ENCODE data around the gene FITM1. TPM values are rescaled to one million over a fixed set of nuclear protein-coding genes. Genes with fewer than 3 reads are reported as not detected.
A peak's percentile ranks its signal among the peaks of the same experiment; 100 is the strongest.

FITM1 gene, protein sequence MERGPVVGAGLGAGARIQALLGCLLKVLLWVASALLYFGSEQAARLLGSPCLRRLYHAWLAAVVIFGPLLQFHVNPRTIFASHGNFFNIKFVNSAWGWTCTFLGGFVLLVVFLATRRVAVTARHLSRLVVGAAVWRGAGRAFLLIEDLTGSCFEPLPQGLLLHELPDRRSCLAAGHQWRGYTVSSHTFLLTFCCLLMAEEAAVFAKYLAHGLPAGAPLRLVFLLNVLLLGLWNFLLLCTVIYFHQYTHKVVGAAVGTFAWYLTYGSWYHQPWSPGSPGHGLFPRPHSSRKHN
- total RNA-seq (2014; rRNA removed): 8.0 and 12.9 TPM in 2 replicates
- polyA plus RNA-seq (2012): 2.6 TPM

GRCh38 chr14:24130380-24130716, at the start of gene FITM1:
Gene FITM1 (plus strand): TSS chr14:24130659. CDS start chr14:24131564, 905 bp downstream.
- DNase-seq (ENCODE audit: low read depth): no peak

DNA sequence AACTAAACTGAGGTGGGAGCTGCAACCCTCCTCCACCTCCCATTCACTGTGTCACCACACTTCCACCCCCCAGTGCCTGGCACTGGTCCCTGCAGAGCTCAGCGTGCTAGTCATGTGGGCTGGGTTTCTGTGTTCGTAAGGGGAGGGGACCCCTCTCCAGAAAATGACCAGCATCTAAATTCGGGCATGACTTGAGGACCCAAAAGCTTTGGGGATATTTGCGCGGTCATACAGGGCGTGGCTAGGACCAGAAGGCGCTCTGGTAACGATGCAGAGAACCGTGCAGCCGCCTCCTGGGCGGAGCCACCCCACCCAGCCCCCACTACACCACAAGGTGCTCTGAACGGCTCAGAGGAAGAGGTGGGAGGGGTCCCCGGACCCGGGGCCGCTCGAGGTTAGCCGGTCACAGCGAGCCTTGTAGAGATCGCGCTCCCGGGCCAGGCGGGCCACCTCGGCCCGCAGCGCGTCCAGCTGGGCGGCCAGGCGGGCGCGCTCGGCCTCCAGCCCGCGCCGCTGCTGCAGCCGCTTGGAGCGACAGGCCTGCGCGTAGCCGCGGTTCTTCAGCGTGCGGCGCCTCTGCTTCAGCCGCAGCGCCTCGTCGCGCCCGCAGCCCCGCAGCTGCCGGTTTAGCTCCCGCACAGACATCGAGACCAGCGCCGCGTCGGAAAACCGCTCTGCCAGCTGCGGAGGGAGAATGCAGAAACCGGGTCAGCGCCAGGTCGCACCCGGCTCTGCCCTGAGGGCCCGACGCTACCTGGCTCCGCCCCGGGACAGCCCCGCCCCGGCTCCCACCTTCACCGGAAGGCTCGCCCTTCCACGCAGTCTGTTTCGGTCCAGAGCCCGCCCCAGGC, 49.3 kb upstream of the FITM1 start:
- DNase-seq (ENCODE audit: low read depth): no peak

GRCh38 chr14:24081739-24082211, 48.7 kb upstream of the FITM1 start:
- no peak for DNase-seq (ENCODE audit: low read depth)

- no peak for DNase-seq (ENCODE audit: low read depth)
Measured at GRCh38 chr14:24082411-24083080, 47.9 kb upstream of the FITM1 start.

DNA sequence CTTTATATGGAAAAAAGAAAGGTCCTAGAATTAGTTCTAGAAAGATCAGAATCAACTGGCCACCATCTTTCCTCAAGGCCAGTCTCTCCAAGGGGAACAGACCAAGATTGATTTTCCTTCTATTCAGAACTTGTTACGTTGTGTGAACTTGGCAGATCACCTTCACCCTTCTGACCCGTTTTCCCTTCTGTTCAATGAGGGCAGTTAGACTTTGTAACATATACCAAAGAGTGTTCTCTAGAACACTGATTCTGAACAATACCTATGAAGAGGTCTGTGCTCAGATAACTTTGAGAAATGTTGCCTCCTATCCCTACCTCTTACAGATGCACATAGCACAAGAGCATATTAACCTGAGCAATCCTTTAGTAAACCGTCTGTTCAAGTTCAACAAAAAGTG, 47.0 kb upstream of the FITM1 start:
- no peak for DNase-seq (ENCODE audit: low read depth)

DNA sequence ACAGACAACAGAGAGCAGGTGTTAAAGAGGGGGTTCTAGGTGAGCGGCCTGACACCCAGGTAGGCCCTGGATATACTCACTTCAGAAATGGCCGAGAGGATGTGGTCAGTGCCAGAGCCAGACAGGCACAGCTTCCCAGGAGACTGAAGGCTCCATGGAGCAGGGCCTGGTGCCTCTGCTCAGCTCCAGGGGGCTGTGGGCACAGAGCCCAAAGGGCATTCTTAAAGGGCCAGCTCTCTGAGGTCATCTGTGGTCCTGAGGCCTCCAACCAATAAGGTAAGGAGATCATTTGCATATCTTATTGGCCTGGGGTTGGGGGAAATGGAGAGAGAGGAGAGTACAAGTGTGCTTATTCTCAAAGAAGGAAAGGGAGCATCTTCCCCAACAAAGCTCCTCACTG, 46.0 kb upstream of the FITM1 start:
- DNase-seq (ENCODE audit: low read depth): no peak

GRCh38 chr14:24085215-24085614, 45.2 kb upstream of the FITM1 start:
- DNase-seq (ENCODE audit: low read depth): no peak

- no peak for DNase-seq (ENCODE audit: low read depth)
Measured at GRCh38 chr14:24086193-24086955, 44.1 kb upstream of the FITM1 start.

DNA sequence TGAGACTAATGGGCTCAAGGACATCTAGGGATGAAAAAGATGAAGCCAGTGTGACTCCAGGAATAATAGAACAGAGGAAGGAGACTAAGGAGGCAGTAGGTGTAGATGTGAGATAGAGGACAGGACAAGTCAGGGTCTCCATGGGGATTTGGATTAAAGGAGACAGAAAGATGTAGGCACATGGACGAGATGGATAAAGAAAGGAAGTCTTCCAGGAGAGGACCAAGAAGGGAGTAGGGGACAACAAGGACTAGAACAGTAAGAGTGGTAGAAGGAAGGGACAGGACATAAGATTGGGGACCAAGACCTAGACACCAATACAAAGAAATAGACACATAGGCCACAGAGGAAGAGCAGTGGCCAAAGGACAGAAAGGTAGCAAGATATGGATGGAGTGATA, 43.5 kb upstream of the FITM1 start:
- no peak for DNase-seq (ENCODE audit: low read depth)

GRCh38 chr14:24088095-24088494, 42.4 kb upstream of the FITM1 start:
- no peak for DNase-seq (ENCODE audit: low read depth)

DNA sequence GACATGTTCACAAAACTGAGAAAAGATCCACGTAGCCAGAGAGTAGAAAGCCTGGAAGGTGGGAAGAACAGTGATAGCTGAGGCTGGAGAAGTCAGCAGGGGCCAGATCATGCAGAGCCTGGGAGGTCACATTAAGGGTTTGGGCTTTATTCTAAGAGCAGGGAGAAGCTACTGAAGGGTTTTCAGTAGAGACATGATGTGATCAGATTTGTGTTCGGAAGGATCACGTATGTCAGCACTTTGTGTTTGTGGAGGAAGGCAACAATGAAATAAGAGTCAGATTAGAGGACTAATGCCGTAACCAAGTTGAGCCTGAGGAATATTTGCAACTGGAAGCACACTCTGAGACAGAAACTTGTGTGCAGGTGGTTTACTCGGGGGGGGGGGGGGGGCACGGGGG, 40.6 kb upstream of the FITM1 start:
- no peak for DNase-seq (ENCODE audit: low read depth)

DNA sequence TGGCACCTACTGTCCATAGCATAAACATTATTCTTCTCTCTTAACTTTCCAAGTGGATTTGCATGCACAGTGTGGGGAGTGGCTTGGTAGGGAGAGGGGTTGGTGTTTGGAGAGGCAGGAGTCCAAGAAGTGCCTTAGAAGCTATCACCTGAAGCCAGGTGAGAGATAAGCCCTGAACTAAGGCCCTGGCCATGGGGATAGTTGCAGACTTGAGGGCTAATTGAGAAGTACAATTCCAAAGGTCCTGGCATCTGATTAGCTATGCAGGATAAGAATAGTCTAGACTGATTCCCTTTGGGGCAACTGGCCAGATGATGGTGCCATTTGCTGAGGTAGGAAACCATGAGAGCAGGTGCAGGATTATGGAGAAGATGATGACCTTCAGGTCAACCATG, 38.4 kb upstream of the FITM1 start:
- DNase-seq (ENCODE audit: low read depth): no peak

- DNase-seq (ENCODE audit: low read depth): no peak
Measured at GRCh38 chr14:24092505-24093206, 37.8 kb upstream of the FITM1 start.

GRCh38 chr14:24093207-24093900, 37.1 kb upstream of the FITM1 start:
- no peak for DNase-seq (ENCODE audit: low read depth)

- peak; percentile 70 for DNase-seq (ENCODE audit: low read depth)
Measured at GRCh38 chr14:24093901-24094840, 36.3 kb upstream of the FITM1 start, which contains the start of gene PCK2. Gene PCK2 (plus strand): TSS chr14:24094311. CDS start chr14:24094406, 95 bp downstream.

DNA sequence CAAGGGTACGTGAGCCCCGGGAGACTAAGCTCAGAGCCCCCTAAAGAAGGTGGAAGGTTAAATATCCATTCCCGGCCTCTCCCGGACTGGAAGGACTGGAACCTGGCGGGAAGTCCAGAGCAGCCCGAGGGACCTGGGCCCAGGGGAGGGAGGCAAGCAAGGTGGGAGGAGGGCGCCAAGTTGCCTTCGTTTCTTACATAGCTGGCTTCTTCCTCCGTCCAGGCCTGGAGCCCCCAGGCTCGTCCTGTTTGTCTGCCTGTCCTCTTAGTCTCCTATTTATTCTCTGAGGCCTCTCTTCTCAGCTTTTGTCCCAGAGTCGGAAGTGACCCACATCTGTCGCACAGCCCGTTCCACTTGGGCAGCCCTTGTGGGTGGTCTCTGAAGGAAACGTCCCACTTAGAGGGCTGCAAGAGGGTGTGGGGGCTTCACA, 35.6 kb upstream of the FITM1 start:
- no peak for DNase-seq (ENCODE audit: low read depth)

DNA sequence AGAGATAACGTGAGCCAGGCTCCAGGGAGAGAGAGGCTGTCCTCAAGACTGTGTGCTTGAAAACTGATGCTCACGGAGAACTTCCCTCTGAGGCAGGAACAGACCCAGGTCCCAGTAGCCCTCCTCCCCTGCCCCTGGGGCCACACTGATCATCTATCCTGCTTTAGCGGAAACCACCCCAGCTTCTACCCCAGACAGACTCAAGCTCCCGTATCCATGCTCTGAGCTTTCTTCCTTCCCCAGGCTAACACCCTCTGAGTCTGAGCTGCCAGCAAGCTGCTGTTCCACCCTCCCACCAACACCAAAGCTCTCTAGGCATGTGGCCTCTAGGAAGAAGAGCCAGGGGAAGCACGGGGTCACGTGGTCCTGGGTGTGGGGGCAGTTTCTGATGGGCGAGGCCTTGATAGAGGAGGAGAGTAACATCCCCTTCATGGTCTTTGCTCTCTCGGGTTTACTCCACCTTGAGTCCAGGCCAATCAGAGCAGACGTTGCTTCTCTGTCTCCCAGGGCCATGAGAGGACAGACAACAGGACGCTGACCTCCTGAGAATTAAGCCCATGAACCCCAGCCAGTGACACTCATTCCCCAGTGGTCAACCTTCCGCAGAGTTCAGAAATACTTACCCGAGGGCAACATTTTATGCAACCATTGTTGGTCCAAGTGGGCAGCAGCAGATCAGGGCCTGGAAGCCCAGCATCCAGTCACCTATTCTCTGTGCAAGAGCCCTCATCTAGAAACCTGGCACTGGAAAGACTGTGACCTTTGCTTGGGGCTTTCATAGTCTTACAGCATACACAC, 35.0 kb upstream of the FITM1 start:
- DNase-seq (ENCODE audit: low read depth): peak; percentile 11

GRCh38 chr14:24096545-24097181, 33.8 kb upstream of the FITM1 start:
- DNase-seq (ENCODE audit: low read depth): no peak
